HG02840 (cell line): ENCODE results near the gene OSBPL5.

ENCODE experiments used
- ATAC-seq: cut with Tn5 transposase; IDR thresholded peaks from one replicate; pipeline ENCODE4 v1.9.1; 2021; ENCODE audit warnings: mild to moderate bottlenecking, moderate library complexity, moderate number of reproducible peaks; ENCODE audit not compliant: unreplicated experiment, low FRiP score

OSBPL5 gene

DNA sequence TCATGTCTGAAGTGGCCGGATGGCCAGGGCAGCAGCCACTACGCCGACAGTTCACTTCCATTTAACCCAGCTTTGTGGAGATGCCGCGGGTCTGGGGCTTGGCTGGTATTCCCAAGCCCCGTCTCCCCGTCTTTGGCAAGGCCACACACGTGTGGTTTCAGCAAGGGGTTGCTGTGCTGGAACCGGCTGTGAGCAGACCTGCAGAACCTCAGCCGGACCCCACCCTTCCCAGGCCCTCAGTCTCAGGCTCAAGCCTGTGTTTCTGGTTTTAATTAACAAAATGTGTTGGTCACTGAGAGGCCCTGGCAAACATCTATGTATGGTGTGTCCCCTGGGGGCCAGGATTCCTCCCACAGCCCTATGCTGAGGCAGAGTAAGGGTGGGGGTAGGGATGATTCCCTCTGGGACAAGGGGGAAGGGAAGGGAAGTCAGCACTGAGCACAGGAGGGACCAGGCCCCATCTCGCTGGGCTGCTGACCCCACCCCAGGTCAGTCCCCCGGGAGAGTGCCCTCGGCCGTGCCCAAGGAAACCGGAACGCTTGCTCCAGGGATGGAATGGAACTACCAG, 9.3 kb downstream of the OSBPL5 start:
- no peak for ATAC-seq

- no peak for ATAC-seq
Observed at GRCh38 chr11:3155216-3155615, 9.9 kb downstream of the OSBPL5 start.

GRCh38 chr11:3154001-3154599, 11.0 kb downstream of the OSBPL5 start:
- ATAC-seq = no peak

- no peak for ATAC-seq
Observed at GRCh38 chr11:3153291-3153861, 11.7 kb downstream of the OSBPL5 start.

GRCh38 chr11:3152471-3153110, 12.5 kb downstream of the OSBPL5 start:
- ATAC-seq = no peak

DNA sequence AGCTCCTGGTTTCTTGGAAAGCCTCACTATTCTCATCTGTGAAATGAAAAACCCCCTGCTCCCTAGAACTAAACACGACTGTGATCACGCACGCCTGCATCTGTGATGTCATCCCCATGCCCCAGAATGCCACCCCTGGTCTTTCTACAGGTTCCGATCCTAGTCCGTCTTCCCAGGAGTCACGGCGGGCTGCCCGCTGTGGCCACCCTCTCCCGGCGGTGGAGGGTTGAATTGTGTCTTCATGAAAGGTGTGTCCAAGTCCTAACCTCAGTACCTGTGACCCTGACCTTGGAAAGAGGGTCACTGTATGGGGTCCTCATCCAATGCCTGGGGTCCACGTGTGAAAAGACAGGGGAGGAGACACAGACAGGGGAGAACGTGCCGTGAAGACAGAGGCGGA, 14.4 kb downstream of the OSBPL5 start:
- no peak for ATAC-seq

DNA sequence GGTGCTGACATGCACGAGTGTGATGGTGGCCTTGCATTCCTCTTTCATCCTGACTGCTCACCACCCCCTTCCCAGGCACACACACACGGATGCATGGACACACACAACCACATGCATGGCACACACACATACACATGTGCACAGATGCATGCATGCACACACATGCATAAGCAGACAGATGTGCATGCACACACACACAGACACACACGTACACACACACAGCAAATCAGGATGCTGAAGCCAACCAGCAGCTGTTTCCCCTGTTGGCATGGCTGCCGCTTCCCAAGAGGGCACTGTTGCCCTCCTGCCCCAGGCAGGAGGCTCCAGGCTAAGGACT, 15.3 kb downstream of the OSBPL5 start:
- ATAC-seq = no peak

DNA sequence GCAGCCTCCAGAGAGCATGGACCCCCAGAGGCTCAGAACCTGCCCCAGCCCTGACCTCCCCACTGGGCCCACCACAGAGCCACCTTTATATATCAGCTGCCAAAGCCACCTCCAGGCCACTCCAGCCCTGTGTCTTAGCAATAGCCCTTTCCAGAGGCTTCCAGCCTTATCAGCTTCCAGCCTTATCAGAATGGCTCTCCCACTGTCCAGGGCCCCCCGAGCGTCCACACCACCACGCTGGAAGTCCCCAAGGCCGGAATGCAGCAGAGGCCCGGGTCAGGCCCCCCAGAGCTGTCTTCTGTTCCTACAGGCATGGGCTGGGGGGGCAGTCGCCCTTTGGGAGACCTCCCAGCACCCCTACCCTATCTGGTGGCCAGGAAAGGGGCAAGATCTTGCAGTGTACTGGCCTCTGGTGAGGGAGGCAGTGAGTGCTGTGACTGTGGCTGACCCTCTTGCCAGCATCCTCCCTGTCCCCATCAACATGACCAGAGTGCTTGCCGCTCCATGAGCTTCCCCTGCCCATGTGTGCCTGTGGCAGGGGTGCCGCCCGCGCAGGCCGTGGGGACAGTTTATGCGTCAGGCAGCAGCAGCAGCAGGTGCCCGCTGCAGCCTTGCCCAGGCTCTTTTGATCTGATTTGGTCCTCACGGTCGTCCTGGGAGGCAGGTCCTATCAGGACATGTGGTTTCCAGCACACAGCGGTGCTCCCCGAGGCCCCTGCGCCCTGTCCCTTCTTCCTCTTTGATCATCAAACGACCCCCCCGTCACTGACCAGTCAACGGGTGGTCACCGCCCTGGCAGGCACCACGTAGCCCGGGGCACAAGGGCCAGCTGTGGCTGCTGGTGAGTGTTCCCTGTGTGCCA, 15.9 kb downstream of the OSBPL5 start:
- no peak for ATAC-seq

DNA sequence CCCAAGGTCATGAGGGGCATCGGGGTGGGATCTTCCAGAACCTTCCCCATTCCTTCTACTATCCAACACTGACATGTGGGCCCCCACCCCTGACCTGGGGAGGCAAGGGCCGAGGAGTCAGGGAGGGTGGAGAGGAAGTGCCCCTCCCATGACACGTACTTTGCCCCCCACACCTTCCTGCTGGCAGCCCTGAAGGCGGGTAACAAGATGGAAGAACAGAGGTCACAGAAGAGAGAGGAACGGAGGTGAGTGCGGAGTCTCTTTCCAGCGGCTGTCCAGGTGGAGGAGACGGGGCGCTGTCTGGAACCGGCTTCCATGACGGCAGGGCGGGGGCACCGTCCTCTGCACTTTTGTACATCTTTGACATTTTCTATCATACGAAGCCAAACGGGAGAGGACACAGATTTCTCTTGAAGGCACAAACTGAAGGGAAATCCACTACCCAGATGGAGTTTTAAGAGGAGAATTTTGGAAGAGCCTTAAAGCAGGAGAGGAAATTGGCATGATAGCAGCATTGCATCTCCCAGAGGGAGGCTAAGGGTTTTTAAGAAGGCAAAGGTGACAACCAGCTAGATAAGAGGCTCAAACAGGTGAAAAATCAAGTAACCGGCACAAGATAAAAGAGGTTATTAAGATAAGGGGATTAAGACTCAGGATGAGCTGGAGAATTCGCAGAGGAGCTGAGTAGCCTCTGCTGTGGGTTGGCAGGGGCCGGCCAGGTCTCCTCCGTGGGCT, 16.7 kb downstream of the OSBPL5 start:
- no peak for ATAC-seq

DNA sequence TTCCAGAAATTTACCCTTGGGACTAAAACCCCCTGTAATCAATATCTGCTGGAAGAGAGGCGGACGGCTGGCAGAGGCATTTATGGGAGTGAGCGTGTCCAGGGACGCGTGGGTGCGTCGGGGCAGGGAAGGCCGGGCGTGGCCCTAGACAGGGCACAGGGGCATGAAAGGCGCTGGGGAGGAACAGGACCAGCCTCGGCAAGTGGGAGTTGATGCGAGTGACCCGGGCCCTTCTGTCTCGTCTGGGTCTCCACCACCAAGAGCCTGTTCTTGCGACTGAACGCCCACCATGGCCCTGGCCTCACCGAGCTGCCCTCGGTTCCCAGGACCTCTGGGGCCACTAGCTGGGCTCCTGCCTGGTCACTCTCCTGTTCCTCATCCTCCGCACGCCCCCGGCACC, 17.5 kb downstream of the OSBPL5 start:
- no peak for ATAC-seq

GRCh38 chr11:3147257-3147619, 17.9 kb downstream of the OSBPL5 start:
- no peak for ATAC-seq

GRCh38 chr11:3146612-3147256, 18.4 kb downstream of the OSBPL5 start:
- ATAC-seq = no peak

GRCh38 chr11:3145206-3145520, 19.9 kb downstream of the OSBPL5 start:
- no peak for ATAC-seq

GRCh38 chr11:3144296-3145205, 20.6 kb downstream of the OSBPL5 start:
- no peak for ATAC-seq

- ATAC-seq = no peak
Observed at GRCh38 chr11:3143136-3143880, 21.8 kb downstream of the OSBPL5 start.

GRCh38 chr11:3140291-3140603, 24.9 kb downstream of the OSBPL5 start:
- ATAC-seq = no peak

- no peak for ATAC-seq
Observed at GRCh38 chr11:3139481-3140290, 25.4 kb downstream of the OSBPL5 start.

- no peak for ATAC-seq
Observed at GRCh38 chr11:3139086-3139440, 26.0 kb downstream of the OSBPL5 start.
